Activated naive CD8-positive, alpha-beta T cell (primary cell): ENCODE data around the gene CORO7.
"Not testable (repeated sequence)": the region's sequence is repeated elsewhere in the genome, so short reads cannot be mapped to it uniquely, and the experiment has no call there.

ENCODE experiments used
- H3K27ac Mint-ChIP-seq: one replicate; pipeline ENCODE4 v1.8.0; 2021; ENCODE audit warnings: mixed read lengths
- H3K27me3 Mint-ChIP-seq: one replicate; pipeline ENCODE4 v1.8.0; 2021; ENCODE audit warnings: mixed read lengths
- H3K36me3 Mint-ChIP-seq: one replicate; pipeline ENCODE4 v1.8.0; 2021; ENCODE audit warnings: mixed read lengths
- H3K4me1 Mint-ChIP-seq: one replicate; pipeline ENCODE4 v1.8.0; 2021; ENCODE audit warnings: low read depth, mixed read lengths
- H3K4me3 Mint-ChIP-seq: one replicate; pipeline ENCODE4 v1.8.0; 2021; ENCODE audit warnings: mild to moderate bottlenecking, mixed read lengths
- H3K9me3 Mint-ChIP-seq: one replicate; pipeline ENCODE4 v1.8.0; 2021; ENCODE audit warnings: low read depth, mixed read lengths

CORO7 gene

DNA sequence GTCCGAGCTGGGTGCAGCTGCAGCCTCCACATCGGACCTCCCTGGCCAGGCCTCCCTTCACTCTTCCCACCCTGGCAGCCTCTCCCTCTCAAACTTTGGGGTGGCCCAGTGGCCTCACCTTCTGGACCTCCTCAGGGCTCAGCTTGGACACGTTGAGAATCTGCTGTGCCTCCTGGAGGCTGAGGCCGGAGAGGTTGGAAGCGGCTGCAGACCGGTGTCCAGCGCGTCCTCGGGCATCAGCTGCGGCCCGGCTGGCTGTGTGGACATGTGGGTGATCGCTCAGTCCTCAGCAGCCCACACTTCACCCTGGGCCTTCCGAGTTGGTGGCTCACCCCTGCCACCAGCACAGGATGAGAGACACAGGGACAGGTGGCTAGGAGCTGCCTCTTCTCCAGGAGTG is 75.1 kb downstream of the CORO7 start:
- Mint-ChIP-seq H3K4me3 (no peak overlapping the region), H3K4me1 (peaks cover 9% of the 10 kb centered on the region), H3K36me3 (no peaks in the 10 kb centered on the region), H3K9me3 (no peaks in the 10 kb centered on the region), H3K27ac (no peak overlapping the region), H3K27me3 (no peaks in the 10 kb centered on the region)

GRCh38 chr16:4340443-4340842 is 76.0 kb downstream of the CORO7 start:
- H3K36me3 Mint-ChIP-seq: no peaks in the 10 kb centered on the region
- H3K27me3 Mint-ChIP-seq: no peaks in the 10 kb centered on the region
- no peak overlapping the region for H3K4me3 Mint-ChIP-seq
- H3K27ac Mint-ChIP-seq: no peak overlapping the region
- peaks cover 7% of the 10 kb centered on the region for H3K4me1 Mint-ChIP-seq
- no peaks in the 10 kb centered on the region for H3K9me3 Mint-ChIP-seq

DNA sequence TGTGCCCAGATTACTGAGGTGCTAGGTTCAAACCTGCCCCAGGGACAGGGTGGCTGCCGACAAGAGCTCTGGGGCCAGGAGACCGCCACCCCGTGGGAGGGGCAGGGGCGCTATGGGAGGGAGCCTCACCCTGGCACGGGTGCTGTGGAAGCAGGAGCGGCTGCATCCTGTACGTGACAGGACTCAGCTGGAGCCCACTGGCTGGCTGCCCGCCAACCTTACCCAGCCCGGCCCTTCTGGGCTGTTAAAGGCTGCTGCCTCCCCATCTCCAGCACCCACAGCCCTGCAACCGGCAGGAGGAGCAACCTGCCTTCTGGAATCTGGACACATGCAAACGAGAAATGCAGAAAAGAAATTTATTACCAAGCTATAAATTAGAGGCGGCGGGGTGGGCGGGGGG is 76.5 kb downstream of the CORO7 start:
- Mint-ChIP-seq H3K4me1 (peaks cover 5% of the 10 kb centered on the region), H3K4me3 (no peak overlapping the region), H3K27ac (no peak overlapping the region), H3K36me3 (no peaks in the 10 kb centered on the region), H3K9me3 (no peaks in the 10 kb centered on the region), H3K27me3 (no peaks in the 10 kb centered on the region)

- Mint-ChIP-seq H3K36me3 (no peaks in the 10 kb centered on the region), H3K4me3 (no peak overlapping the region), H3K27me3 (no peaks in the 10 kb centered on the region), H3K27ac (no peak overlapping the region), H3K9me3 (no peaks in the 10 kb centered on the region), H3K4me1 (peaks cover 3% of the 10 kb centered on the region)
Measured at GRCh38 chr16:4339455-4339854, 76.9 kb downstream of the CORO7 start.

DNA sequence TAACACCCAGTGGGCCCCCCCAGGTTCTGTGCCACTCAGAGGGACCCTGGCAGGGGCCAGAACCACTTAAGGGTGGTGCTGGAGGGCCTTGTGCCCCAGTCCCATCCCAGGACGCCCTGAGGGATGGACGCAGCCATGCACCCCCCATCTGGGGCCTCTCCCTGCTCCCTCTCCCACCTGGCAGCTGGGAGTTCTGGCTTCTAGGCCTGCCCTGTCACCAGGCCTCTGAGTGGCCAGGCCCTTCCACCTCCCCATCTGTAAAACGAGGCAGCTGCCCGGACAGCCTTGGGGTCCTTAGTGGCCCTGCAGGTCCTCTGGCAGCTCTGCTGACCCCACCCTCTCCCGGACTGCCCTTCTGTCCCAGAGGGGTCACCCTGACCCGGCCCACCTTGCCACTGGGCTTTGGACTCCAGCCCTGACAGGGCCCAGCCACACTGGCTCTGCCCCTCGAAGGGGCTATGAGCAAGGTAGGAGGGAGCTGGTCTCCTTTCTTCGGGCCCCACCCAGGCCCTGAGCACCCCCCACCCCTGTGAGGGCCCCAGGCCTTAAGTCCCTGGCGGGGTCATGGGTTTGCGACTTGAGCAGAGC is 77.6 kb downstream of the CORO7 start:
- Mint-ChIP-seq H3K27ac (no peak overlapping the region), H3K27me3 (no peaks in the 10 kb centered on the region), H3K9me3 (no peaks in the 10 kb centered on the region), H3K36me3 (no peaks in the 10 kb centered on the region), H3K4me3 (no peak overlapping the region), H3K4me1 (peaks cover 3% of the 10 kb centered on the region)

DNA sequence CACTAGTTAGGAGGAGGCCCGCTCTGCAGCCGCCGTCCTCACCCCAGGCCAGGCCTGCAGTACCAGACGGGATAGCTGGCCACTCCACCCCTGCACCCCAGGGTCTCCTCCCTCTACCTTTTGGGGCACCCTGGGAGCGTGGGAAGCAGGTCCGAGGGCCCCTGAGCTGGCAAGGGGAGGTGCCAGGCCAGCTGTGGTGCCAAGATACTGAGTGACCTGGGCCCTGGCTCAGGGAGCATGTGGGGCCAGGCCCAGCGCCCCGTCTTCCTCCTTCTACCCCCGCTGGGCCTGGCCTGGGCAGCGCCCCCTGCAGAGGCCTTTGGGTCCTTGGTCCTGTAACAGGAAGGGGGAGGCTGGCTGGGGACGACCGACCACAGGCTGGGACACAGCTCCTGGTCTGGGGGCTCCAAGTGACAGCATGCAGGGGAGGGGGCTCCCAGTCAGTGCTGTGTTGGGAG is 78.2 kb downstream of the CORO7 start:
- no peaks in the 10 kb centered on the region for H3K36me3 Mint-ChIP-seq
- no peak overlapping the region for H3K4me3 Mint-ChIP-seq
- no peaks in the 10 kb centered on the region for H3K4me1 Mint-ChIP-seq
- peak overlapping the region; percentile 6 for H3K27ac Mint-ChIP-seq
- no peaks in the 10 kb centered on the region for H3K9me3 Mint-ChIP-seq
- H3K27me3 Mint-ChIP-seq: no peaks in the 10 kb centered on the region

- Mint-ChIP-seq H3K4me1 (no peaks in the 10 kb centered on the region), H3K27ac (no peak overlapping the region), H3K27me3 (no peaks in the 10 kb centered on the region), H3K9me3 (no peaks in the 10 kb centered on the region), H3K36me3 (no peaks in the 10 kb centered on the region), H3K4me3 (no peak overlapping the region)
Measured at GRCh38 chr16:4337540-4338088, 78.8 kb downstream of the CORO7 start.

GRCh38 chr16:4336701-4337539 is 79.5 kb downstream of the CORO7 start:
- no peaks in the 10 kb centered on the region for H3K36me3 Mint-ChIP-seq
- no peaks in the 10 kb centered on the region for H3K9me3 Mint-ChIP-seq
- no peaks in the 10 kb centered on the region for H3K4me1 Mint-ChIP-seq
- no peak overlapping the region for H3K27ac Mint-ChIP-seq
- no peak overlapping the region for H3K4me3 Mint-ChIP-seq
- H3K27me3 Mint-ChIP-seq: no peaks in the 10 kb centered on the region

DNA sequence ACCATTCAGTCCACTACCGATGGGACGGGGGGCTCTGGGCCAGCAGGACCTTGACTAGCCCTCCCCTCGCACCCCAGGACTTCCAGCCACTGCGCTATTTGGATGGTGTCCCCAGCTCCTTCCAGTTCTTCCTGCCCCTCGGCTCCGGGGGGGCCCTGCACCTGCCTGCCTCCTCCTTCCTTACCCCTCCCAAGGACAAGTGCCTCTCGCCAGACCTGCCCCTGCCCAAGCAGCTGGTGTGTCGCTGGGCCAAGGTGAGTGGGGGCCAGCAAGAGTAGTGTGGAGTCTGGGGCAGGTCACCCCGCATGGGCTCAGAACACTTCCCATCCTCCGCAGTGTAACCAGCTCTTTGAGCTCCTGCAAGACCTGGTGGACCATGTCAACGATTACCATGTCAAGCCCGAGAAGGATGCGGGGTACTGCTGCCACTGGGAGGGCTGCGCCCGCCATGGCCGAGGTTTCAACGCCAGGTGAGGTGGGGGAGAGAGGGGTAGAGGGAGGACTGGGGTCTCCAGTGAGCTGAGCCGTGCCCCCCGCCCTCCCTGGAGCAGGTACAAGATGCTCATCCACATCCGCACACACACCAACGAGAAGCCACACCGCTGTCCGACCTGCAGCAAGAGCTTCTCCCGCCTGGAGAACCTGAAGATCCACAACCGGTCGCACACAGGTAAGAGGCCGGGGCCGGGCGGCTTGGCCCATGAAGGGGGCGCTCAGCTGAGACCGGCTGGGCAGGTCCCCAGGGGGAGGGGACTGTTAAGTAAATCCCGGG is 81.5 kb downstream of the CORO7 start:
- Mint-ChIP-seq H3K27me3 (no peaks in the 10 kb centered on the region), H3K9me3 (no peaks in the 10 kb centered on the region)

DNA sequence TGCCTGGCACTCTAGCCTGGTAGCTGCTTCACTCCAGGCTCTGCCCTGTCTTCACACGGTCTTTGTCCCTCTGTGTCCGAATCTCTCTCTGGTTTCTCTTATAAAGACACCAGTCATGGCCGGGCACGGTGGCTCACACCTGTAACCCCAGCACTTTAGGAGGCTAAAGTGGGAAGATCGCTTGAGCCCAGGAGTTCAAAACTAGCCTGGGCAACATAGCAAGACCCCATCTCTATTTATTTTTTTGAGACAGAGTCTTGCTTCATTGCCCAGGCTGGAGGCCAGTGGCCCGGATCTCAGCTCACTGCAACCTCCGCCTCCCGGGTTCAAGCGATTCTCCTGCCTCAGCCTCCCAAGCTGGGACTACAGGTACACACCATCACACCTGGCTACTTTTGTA is 82.7 kb downstream of the CORO7 start:
- not testable (repeated sequence) for H3K4me1 Mint-ChIP-seq, H3K27ac Mint-ChIP-seq, H3K27me3 Mint-ChIP-seq, H3K9me3 Mint-ChIP-seq, H3K4me3 Mint-ChIP-seq, H3K36me3 Mint-ChIP-seq

More for the DNA sequence above, 81.5 kb downstream of the CORO7 start:
- Mint-ChIP-seq H3K27ac (no peak overlapping the region), H3K36me3 (no peaks in the 10 kb centered on the region), H3K4me1 (no peaks in the 10 kb centered on the region), H3K4me3 (no peak overlapping the region)

GRCh38 chr16:4333308-4333638 is 83.1 kb downstream of the CORO7 start:
- Mint-ChIP-seq H3K36me3 (no peaks in the 10 kb centered on the region), H3K4me3 (no peak overlapping the region), H3K27ac (no peak overlapping the region), H3K27me3 (no peaks in the 10 kb centered on the region), H3K9me3 (no peaks in the 10 kb centered on the region), H3K4me1 (peaks cover 3% of the 10 kb centered on the region)

DNA sequence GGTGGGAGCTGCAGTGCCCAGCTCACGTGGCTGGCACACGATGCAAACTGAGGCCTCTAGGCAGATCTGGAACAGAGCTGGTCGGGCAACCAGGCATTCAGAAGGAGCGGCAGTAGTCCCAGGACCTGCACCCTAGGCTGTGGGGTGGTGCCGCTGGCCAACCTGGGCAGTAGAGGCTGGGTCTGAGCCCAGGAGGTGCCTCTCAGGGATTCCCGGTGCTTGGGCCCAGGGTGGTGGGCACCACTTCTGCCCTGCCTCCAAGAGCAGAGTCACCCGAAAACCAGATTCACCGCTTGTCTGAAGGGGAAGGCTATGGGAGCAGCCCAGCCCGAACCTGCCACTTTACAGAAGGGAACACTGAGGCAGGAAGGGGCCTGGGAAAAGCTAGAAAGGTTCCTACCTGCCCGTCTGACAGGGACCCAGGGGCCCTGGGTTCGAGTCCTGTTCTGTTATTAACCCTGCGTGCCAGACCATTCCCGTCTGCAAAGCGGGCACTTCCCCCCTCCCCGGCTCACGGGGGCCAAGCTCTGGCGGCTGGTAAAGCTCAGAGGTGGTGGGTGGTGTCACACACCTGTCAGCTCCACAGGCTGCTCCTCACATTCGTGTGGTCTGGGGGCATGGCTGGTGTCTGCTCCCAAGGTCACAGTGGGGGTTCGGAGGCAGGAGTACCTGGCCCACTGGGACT is 83.6 kb downstream of the CORO7 start:
- no peaks in the 10 kb centered on the region for H3K36me3 Mint-ChIP-seq
- H3K4me3 Mint-ChIP-seq: no peak overlapping the region
- H3K27me3 Mint-ChIP-seq: no peaks in the 10 kb centered on the region
- peaks cover 3% of the 10 kb centered on the region for H3K4me1 Mint-ChIP-seq
- no peaks in the 10 kb centered on the region for H3K9me3 Mint-ChIP-seq
- no peak overlapping the region for H3K27ac Mint-ChIP-seq

DNA sequence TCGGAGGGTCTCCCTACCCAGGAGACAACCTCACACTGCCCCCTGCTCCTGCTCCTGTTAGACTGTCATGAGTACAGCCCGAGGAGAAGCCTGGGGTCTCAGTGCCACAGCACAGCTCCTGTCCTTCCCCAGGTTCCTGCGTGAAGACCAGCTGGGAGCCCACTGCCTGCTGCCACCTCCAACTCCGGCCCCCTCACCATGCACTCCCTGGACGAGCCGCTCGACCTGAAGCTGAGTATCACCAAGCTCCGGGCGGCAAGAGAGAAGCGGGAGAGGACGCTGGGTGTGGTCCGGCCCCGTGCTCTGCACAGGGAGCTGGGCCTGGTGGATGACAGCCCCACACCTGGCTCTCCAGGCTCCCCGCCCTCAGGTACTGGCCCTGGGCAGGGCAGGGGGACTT is 84.3 kb downstream of the CORO7 start:
- Mint-ChIP-seq H3K4me1 (peaks cover 3% of the 10 kb centered on the region), H3K27me3 (no peaks in the 10 kb centered on the region), H3K9me3 (no peaks in the 10 kb centered on the region), H3K36me3 (no peaks in the 10 kb centered on the region), H3K27ac (no peak overlapping the region), H3K4me3 (no peak overlapping the region)

DNA sequence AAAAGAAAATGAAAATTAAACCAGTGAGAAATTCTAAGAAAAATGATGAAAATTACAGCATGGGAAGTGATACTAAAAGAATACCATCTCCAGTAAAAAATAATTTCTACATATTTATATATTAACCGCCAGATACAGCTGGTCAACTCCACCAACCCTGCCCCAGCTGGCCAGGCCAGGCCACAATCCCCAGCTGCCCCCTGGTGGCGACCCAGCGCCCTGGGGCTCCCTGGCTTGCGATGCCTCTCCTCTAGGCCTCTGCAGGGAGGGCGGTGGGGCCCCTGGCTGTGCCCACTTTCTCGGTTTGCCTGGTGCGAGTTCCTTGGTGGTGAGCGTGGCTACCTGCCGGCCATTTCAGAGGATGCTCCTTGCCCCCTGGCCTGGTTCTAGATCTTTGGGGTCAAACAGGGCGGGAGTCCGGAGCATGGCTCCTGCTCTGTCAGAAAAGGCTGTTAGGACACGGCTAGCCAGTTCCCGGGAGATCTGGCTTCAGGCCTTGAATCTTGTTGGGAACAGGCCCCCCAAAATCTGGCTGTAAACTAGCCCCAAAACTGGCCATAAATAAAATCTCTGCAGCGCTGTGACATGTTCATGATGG is 86.0 kb downstream of the CORO7 start:
- Mint-ChIP-seq H3K4me1 (peaks cover 3% of the 10 kb centered on the region), H3K27ac (no peak overlapping the region), H3K27me3 (no peaks in the 10 kb centered on the region), H3K9me3 (no peaks in the 10 kb centered on the region), H3K4me3 (no peak overlapping the region), H3K36me3 (no peaks in the 10 kb centered on the region)
